ENCODE measurements around the gene EEF1B2.

EEF1B2 gene

GRCh38 chr2:206176901-206177300 lies 17.2 kb downstream of the EEF1B2 start:
- TF ChIP-seq CTCF (IDR thresholded peaks at IDR 0.05): no peak

GRCh38 chr2:206189691-206190090 lies 30.0 kb downstream of the EEF1B2 start:
- TF ChIP-seq CTCF (IDR thresholded peaks at IDR 0.05): no peak

GRCh38 chr2:206190111-206190510 lies 30.4 kb downstream of the EEF1B2 start:
- TF ChIP-seq CTCF (IDR thresholded peaks at IDR 0.05): no peak

GRCh38 chr2:206190689-206191088 lies 31.0 kb downstream of the EEF1B2 start:
- no peak for TF ChIP-seq CTCF (IDR thresholded peaks at IDR 0.05)

GRCh38 chr2:206192157-206192556 lies 32.5 kb downstream of the EEF1B2 start:
- no peak for TF ChIP-seq CTCF (IDR thresholded peaks at IDR 0.05)

GRCh38 chr2:206193671-206194357 lies 34.1 kb downstream of the EEF1B2 start:
- TF ChIP-seq CTCF (IDR thresholded peaks at IDR 0.05): no peak

GRCh38 chr2:206198677-206199076 lies 39.0 kb downstream of the EEF1B2 start:
- no peak for TF ChIP-seq CTCF (IDR thresholded peaks at IDR 0.05)
